OCI-LY1 (cell line): ENCODE data around the gene DCBLD2.

ENCODE experiments used
- CTCF ChIP-seq: fragments of 200-600 bp; sonication (generic), shearing (Covaris generic); IDR thresholded peaks from 2 replicates; pipeline ENCODE4 v1.5.1; 2017; ENCODE audit warnings: mild to moderate bottlenecking, antibody characterized with exemption, low read length, moderate library complexity, mixed read lengths
- EZH2 ChIP-seq: fragments of 200-600 bp; sonication (generic), shearing (Covaris generic); IDR thresholded peaks from 2 replicates; pipeline ENCODE4 v1.8.0; 2017; ENCODE audit warnings: borderline replicate concordance, mixed run types, mild to moderate bottlenecking, antibody characterized with exemption, low read length, moderate library complexity, mixed read lengths

GRCh38 chr3:98809557-98809956, 91.9 kb downstream of the DCBLD2 start:
- TF ChIP-seq CTCF (no peak), EZH2 (no peak)
